Measurements from ENCODE around the gene THAP3. TPM values are rescaled to one million over a fixed set of nuclear protein-coding genes. Genes with fewer than 3 reads are reported as not detected.

Gene THAP3
- total RNA-seq, 1 donor from 2014 or later = 25.0 TPM

GRCh38 chr1:6625584-6626149 lies 999 bp downstream of the THAP3 start:
- H3K4me1 Mint-ChIP-seq = peaks cover 16% of the 10 kb centered on the region
- peaks cover 29% of the 10 kb centered on the region for H3K36me3 Mint-ChIP-seq
- H3K4me1 ChIP-seq = peaks cover 8% of the 10 kb centered on the region
- peaks cover 51% of the 10 kb centered on the region for H3K79me2 ChIP-seq (ENCODE audit: low read depth)
- H3K9me3 ChIP-seq (ENCODE audit: low read depth) = no peaks in the 10 kb centered on the region
- H3K27ac ChIP-seq = no peak overlapping the region
- no peak for DNase-seq (ENCODE audit: low spot score)
- TF ChIP-seq EZH2 (IDR thresholded peaks at IDR 0.05) (no peak), EZH2phosphoT487 (IDR thresholded peaks at IDR 0.05) (no peak), CTCF (IDR thresholded peaks at IDR 0.05) (no peak)
- H3K4me2 ChIP-seq = peak overlapping the region; percentile 91
- peak overlapping the region; percentile 95 for H3K4me3 Mint-ChIP-seq
- H4K20me1 ChIP-seq (ENCODE audit: low read depth) = peaks cover 52% of the 10 kb centered on the region
- H3K36me3 ChIP-seq = no peaks in the 10 kb centered on the region
- peak overlapping the region; percentile 74 for H3K9ac ChIP-seq
- peak overlapping the region; percentile 90 for H3K27ac Mint-ChIP-seq
- no peaks in the 10 kb centered on the region for H3K27me3 ChIP-seq
- no peaks in the 10 kb centered on the region for H3K27me3 Mint-ChIP-seq (ENCODE audit: insufficient read depth, low read depth)
- no peaks in the 10 kb centered on the region for H3K9me3 Mint-ChIP-seq
- H3K4me3 ChIP-seq = peak overlapping the region; percentile 64
- H3F3A ChIP-seq (ENCODE audit: low read depth) = peaks cover 27% of the 10 kb centered on the region
- H2AFZ ChIP-seq (replicated peaks) = no peak overlapping the region

GRCh38 chr1:6627031-6627430 lies 2.4 kb downstream of the THAP3 start:
- no peaks in the 10 kb centered on the region for H3K27me3 ChIP-seq
- Mint-ChIP-seq H3K27me3 (ENCODE audit: insufficient read depth, low read depth) (peaks cover 1% of the 10 kb centered on the region), H3K4me3 (peak overlapping the region; percentile 95), H3K4me1 (peaks cover 16% of the 10 kb centered on the region), H3K9me3 (no peaks in the 10 kb centered on the region), H3K36me3 (peaks cover 25% of the 10 kb centered on the region), H3K27ac (no peak overlapping the region)
- no peak overlapping the region for H3K4me2 ChIP-seq
- no peak overlapping the region for H3K27ac ChIP-seq
- no peaks in the 10 kb centered on the region for H3K9me3 ChIP-seq (ENCODE audit: low read depth)
- peaks cover 8% of the 10 kb centered on the region for H3K4me1 ChIP-seq
- H2AFZ ChIP-seq (replicated peaks) = no peak overlapping the region
- H3K4me3 ChIP-seq = no peak overlapping the region
- no peak for DNase-seq (ENCODE audit: low spot score)
- H3F3A ChIP-seq (ENCODE audit: low read depth) = peaks cover 27% of the 10 kb centered on the region
- peaks cover 38% of the 10 kb centered on the region for H3K79me2 ChIP-seq (ENCODE audit: low read depth)
- no peaks in the 10 kb centered on the region for H3K36me3 ChIP-seq
- H3K9ac ChIP-seq = no peak overlapping the region
- TF ChIP-seq EZH2phosphoT487 (IDR thresholded peaks at IDR 0.05) (no peak), EZH2 (IDR thresholded peaks at IDR 0.05) (no peak), CTCF (IDR thresholded peaks at IDR 0.05) (no peak)
- peaks cover 39% of the 10 kb centered on the region for H4K20me1 ChIP-seq (ENCODE audit: low read depth)

- no peak for DNase-seq (ENCODE audit: low spot score)
- H2AFZ ChIP-seq (replicated peaks) = no peak overlapping the region
- peaks cover 19% of the 10 kb centered on the region for H3F3A ChIP-seq (ENCODE audit: low read depth)
- H3K9me3 ChIP-seq (ENCODE audit: low read depth) = no peaks in the 10 kb centered on the region
- Mint-ChIP-seq H3K27me3 (ENCODE audit: insufficient read depth, low read depth) (peaks cover 2% of the 10 kb centered on the region), H3K4me3 (peak overlapping the region; percentile 47), H3K4me1 (peaks cover 16% of the 10 kb centered on the region), H3K27ac (no peak overlapping the region), H3K9me3 (no peaks in the 10 kb centered on the region), H3K36me3 (peaks cover 20% of the 10 kb centered on the region)
- no peaks in the 10 kb centered on the region for H3K27me3 ChIP-seq
- no peaks in the 10 kb centered on the region for H3K36me3 ChIP-seq
- H3K9ac ChIP-seq = no peak overlapping the region
- H3K79me2 ChIP-seq (ENCODE audit: low read depth) = peaks cover 28% of the 10 kb centered on the region
- peaks cover 8% of the 10 kb centered on the region for H3K4me1 ChIP-seq
- H3K27ac ChIP-seq = no peak overlapping the region
- H3K4me2 ChIP-seq = no peak overlapping the region
- H3K4me3 ChIP-seq = no peak overlapping the region
- H4K20me1 ChIP-seq (ENCODE audit: low read depth) = peaks cover 30% of the 10 kb centered on the region
- TF ChIP-seq EZH2 (IDR thresholded peaks at IDR 0.05) (no peak), CTCF (IDR thresholded peaks at IDR 0.05) (no peak), EZH2phosphoT487 (IDR thresholded peaks at IDR 0.05) (no peak)
Observed at GRCh38 chr1:6627841-6628545, 3.3 kb downstream of the THAP3 start.
